IMR-90 (cell line): Measurements from ENCODE around the gene BRWD1. TPM values are rescaled to one million over a fixed set of nuclear protein-coding genes. Genes with fewer than 3 reads are reported as not detected.

Experiments used
- ATAC-seq: fragments of 200-7000 bp; cut with Tn5 transposase; 2 replicates; pipeline ENCODE4 v1.9.1; 2020; ENCODE audit warnings: low read depth, mild to moderate bottlenecking, moderate library complexity
- BruUV-seq: library from RNA; stranded (reverse); fragments of 400-500 nt; replicated peaks from 2 replicates; lab custom pipeline; 2021; lab: Mats Ljungman, UMichigan
- CTCF ChIA-PET: fragments of 300-600 bp; formaldehyde crosslinking; extraction: SDS; loops from one replicate; lab custom pipeline; 2021; ENCODE audit warnings: antibody characterized with exemption; lab: Yijun Ruan, JAX
- POLR2A ChIA-PET: fragments of 300-600 bp; sonication (Branson Sonifier 250); formaldehyde crosslinking; loops from one replicate; lab custom pipeline; 2022; ENCODE audit warnings: antibody characterized with exemption; ENCODE audit not compliant: unreplicated experiment; lab: Charles Lee
- DNase-seq: peaks from one replicate; pipeline ENCODE4 v3.0.0; 2013
- H2AFZ ChIP-seq: replicated peaks from 2 replicates; pipeline ENCODE3; 2013; ENCODE audit warnings: low read length, mild to moderate bottlenecking; ENCODE audit not compliant: poor library complexity
- H2AK5ac ChIP-seq: 2 replicates; pipeline ENCODE4 v1.6.1; 2013; ENCODE audit warnings: low read depth, low read length, inconsistent platforms
- H2AK9ac ChIP-seq: replicated peaks from 2 replicates; pipeline ENCODE3; 2013; ENCODE audit warnings: mild to moderate bottlenecking, low read depth, low read length, moderate library complexity; ENCODE audit not compliant: poor library complexity
- H2BK120ac ChIP-seq: 2 replicates; pipeline ENCODE4 v1.6.1; 2013; ENCODE audit warnings: low read depth, low read length, inconsistent platforms
- H2BK15ac ChIP-seq: 3 replicates; pipeline ENCODE4 v1.6.1; 2013; ENCODE audit warnings: low read depth, low read length, inconsistent platforms
- H2BK20ac ChIP-seq: 2 replicates; pipeline ENCODE4 v1.6.1; 2013; ENCODE audit warnings: low read depth, mild to moderate bottlenecking, inconsistent platforms, low read length, moderate library complexity
- H2BK5ac ChIP-seq: 2 replicates; pipeline ENCODE4 v1.6.1; 2013; ENCODE audit warnings: mild to moderate bottlenecking, low read depth, low read length, inconsistent platforms; ENCODE audit not compliant: poor library complexity, severe bottlenecking
- H3K14ac ChIP-seq: replicated peaks from 2 replicates; pipeline ENCODE4 v1.6.1; 2013; ENCODE audit warnings: low read depth, low read length, inconsistent platforms
- H3K18ac ChIP-seq: 2 replicates; pipeline ENCODE4 v1.6.1; 2013; ENCODE audit warnings: low read depth, low read length, control low read depth
- H3K23ac ChIP-seq: 2 replicates; pipeline ENCODE4 v1.6.1; 2013; ENCODE audit warnings: low read depth, low read length, inconsistent platforms
- H3K27ac ChIP-seq: 2 replicates; pipeline ENCODE4 v1.5.1; 2013; ENCODE audit warnings: mild to moderate bottlenecking, control low read depth, low read length; ENCODE audit not compliant: insufficient read depth
- H3K27me3 ChIP-seq: 2 replicates; pipeline ENCODE4 v1.6.1; 2013; ENCODE audit warnings: low read length; ENCODE audit not compliant: control insufficient read depth, insufficient read depth
- H3K36me3 ChIP-seq: 2 replicates; pipeline ENCODE4 v1.6.1; 2013; ENCODE audit warnings: low read length, mixed read lengths; ENCODE audit not compliant: control insufficient read depth, insufficient read depth
- H3K4ac ChIP-seq: 2 replicates; pipeline ENCODE4 v1.6.1; 2013; ENCODE audit warnings: low read depth, low read length, inconsistent platforms
- H3K4me1 ChIP-seq: 2 replicates; pipeline ENCODE4 v1.6.1; 2013; ENCODE audit warnings: low read length, mixed read lengths; ENCODE audit not compliant: control insufficient read depth, insufficient read depth
- H3K4me2 ChIP-seq: 2 replicates; pipeline ENCODE4 v1.6.1; 2013; ENCODE audit warnings: low read depth, mild to moderate bottlenecking, control low read depth, low read length, moderate library complexity
- H3K4me3 ChIP-seq: 2 replicates; pipeline ENCODE4 v1.5.1; 2013; ENCODE audit warnings: low read depth, mild to moderate bottlenecking, control low read depth, low read length, moderate library complexity; ENCODE audit not compliant: insufficient read depth
- H3K56ac ChIP-seq: 2 replicates; pipeline ENCODE4 v1.6.1; 2013; ENCODE audit warnings: low read length, inconsistent platforms; ENCODE audit not compliant: insufficient read depth; ENCODE audit errors: extremely low read depth
- H3K79me1 ChIP-seq, 2 experiments: 2 replicates each; pipeline ENCODE4 v1.6.1; 2013; ENCODE audit warnings: low read length in 2 of 2, inconsistent platforms in 1 of 2, low read depth in 1 of 2
- H3K9ac ChIP-seq: 2 replicates; pipeline ENCODE4 v1.6.1; 2013; ENCODE audit warnings: low read depth, low read length, control low read depth
- H3K9me1 ChIP-seq: 2 replicates; pipeline ENCODE4 v1.6.1; 2013; ENCODE audit warnings: low read length, inconsistent platforms; ENCODE audit not compliant: insufficient read depth
- H3K9me3 ChIP-seq: 2 replicates; pipeline ENCODE4 v1.6.1; 2013; ENCODE audit warnings: low read length; ENCODE audit not compliant: control insufficient read depth, insufficient read depth
- H4K20me1 ChIP-seq: 2 replicates; pipeline ENCODE4 v1.6.1; 2013; ENCODE audit warnings: low read length, inconsistent platforms; ENCODE audit not compliant: insufficient read depth
- H4K5ac ChIP-seq: 2 replicates; pipeline ENCODE4 v1.6.1; 2013; ENCODE audit warnings: mild to moderate bottlenecking, low read depth, low read length, control low read depth
- H4K8ac ChIP-seq, 2 experiments: 2 replicates each; pipeline ENCODE4 v1.6.1; 2013; ENCODE audit warnings: low read depth in 2 of 2, low read length in 2 of 2, control low read depth in 1 of 2, inconsistent platforms in 1 of 2
- H4K91ac ChIP-seq: 2 replicates; pipeline ENCODE4 v1.6.1; 2013; ENCODE audit warnings: low read depth, low read length, inconsistent platforms; ENCODE audit not compliant: insufficient read depth
- CEBPB ChIP-seq: IDR thresholded peaks from 2 replicates; pipeline ENCODE4 v1.6.1; 2012; ENCODE audit warnings: low read depth, low read length, improper control_type of control experiment
- POLR2A ChIP-seq: IDR thresholded peaks from 2 replicates; pipeline ENCODE4 v1.6.1; 2012; ENCODE audit warnings: mild to moderate bottlenecking, low read depth, low read length
- RAD21 ChIP-seq: IDR thresholded peaks from 2 replicates; pipeline ENCODE4 v1.6.1; 2012; ENCODE audit warnings: low read length, improper control_type of control experiment
- WGBS, 2 experiments: methylation state at CpG; one replicate each; pipeline versions ENCODE4 v1.1.5 to v1.1.7; 2013; ENCODE audit warnings: missing lambda C conversion rate in 2 of 2; ENCODE audit not compliant: insufficient read length in 1 of 2; ENCODE audit errors: extremely low coverage in 2 of 2; 5-methylcytosine and 5-hydroxymethylcytosine counted together
- dilution Hi-C: fragments of 300-500 bp; cut with HindIII; formaldehyde crosslinking; loops from one replicate; pipeline ENCODE4 v1.14.3; 2018; ENCODE audit warnings: low sequenced_read_pairs; ENCODE audit not compliant: unreplicated experiment
- in situ Hi-C: fragments of 300-500 bp; cut with MboI; formaldehyde crosslinking; loops from 3 replicates; pipeline ENCODE4 v1.14.3; 2019; ENCODE audit warnings: low sequenced_read_pairs, inconsistent platforms, mixed read lengths
- intact Hi-C: fragments of 100-400 bp; cut with micrococcal nuclease; formaldehyde crosslinking; loops from 2 replicates; pipeline ENCODE4 v1.10.0; 2022
- polyA plus RNA-seq, 3 experiments: library from polyadenylated mRNA; depleted of rRNA; stranded (reverse); fragments of >200 nt; gene quantifications; 2 replicates each; pipeline ENCODE4 v1.2.3, GENCODE V29; 2012; ENCODE audit warnings: low replicate concordance in 1 of 3
- total RNA-seq: library from RNA; depleted of rRNA; stranded (reverse); fragments of >200 nt; gene quantifications from 2 replicates; pipeline ENCODE4 v1.2.3, GENCODE V29; 2012

BRWD1 gene
- total and polyA plus RNA-seq, 2 of the 4 experiments (the other 2 are of a cell fraction) = 6.7 to 28.7 TPM

DNA sequence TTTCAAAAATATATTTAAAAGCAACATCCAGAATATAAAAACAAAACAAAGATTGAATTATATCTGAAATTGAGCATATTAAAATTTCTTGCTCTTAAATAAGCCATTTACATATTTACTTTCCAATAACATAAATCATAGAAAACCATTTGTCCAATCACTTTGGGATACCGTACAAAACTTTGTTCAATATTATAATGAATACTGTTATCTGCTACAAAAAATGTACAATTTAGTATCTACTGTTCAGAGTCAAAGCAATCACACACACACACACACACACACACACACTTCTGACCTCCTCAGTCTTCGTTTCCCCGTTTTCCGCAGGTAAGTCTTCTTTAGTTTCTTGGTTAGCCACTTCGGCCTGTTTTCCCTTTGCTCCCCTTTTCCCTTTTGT, 31.4 kb upstream of the BRWD1 start:
- Histone ChIP-seq H4K20me1 (peaks cover 38% of the 10 kb centered on the region; the same call in 1 of the 2 replicates), H4K8ac (no peak overlapping the region), H3K18ac (no peak overlapping the region), H3K9ac (no peak overlapping the region), H2BK120ac (no peak overlapping the region), H3K4me1 (peaks cover 5% of the 10 kb centered on the region; the same call in 1 of the 2 replicates), H2AK9ac (no peak overlapping the region), H4K91ac (no peak overlapping the region), H3K79me1 (peaks cover 21 to 36% of the 10 kb centered on the region in 2 experiments), H3K4me2 (no peak overlapping the region), H3K36me3 (peaks cover 31% of the 10 kb centered on the region), H2BK15ac (no peak overlapping the region), H3K14ac (no peak overlapping the region), H2AFZ (no peak overlapping the region), H3K23ac (0 out of 2 replicates have a peak overlapping the region, but pooled peaks have one; percentile 28), H2BK5ac (no peak overlapping the region), H4K5ac (no peak overlapping the region), H3K9me3 (no peaks in the 10 kb centered on the region), H2AK5ac (no peak overlapping the region), H3K4ac (no peak overlapping the region), H3K27me3 (no peaks in the 10 kb centered on the region), H3K9me1 (peaks cover 4% of the 10 kb centered on the region; the same call in 1 of the 2 replicates), H3K27ac (no peak overlapping the region), H3K56ac (no peak overlapping the region), H3K4me3 (no peak overlapping the region), H2BK20ac (no peak overlapping the region)
- no CpG with 5 or more reads among the region's 5 CpGs for WGBS, 2 experiments
- ChIA-PET POLR2A (no interaction called here), CTCF (no interaction called here)
- DNase-seq = no peak
- TF ChIP-seq POLR2A (no peak), RAD21 (no peak), CEBPB (no peak)
- dilution Hi-C loops = no loop called here
- intact Hi-C loops = no loop called here
- ATAC-seq = no peak
- in situ Hi-C loops = no loop called here
- BruUV-seq = no TSS peak
